Gastrocnemius medialis (tissue), 4 donors: Measurements from ENCODE around the gene SMAD3. TPM values are rescaled to one million over a fixed set of nuclear protein-coding genes. Genes with fewer than 3 reads are reported as not detected.

ENCODE experiments used
- ATAC-seq, 2 donors: fragments of 150-250 bp; one replicate each; pipeline ENCODE4 v1.9.1; 2016
- DNase-seq, 2 donors: peaks; one replicate each; pipeline ENCODE4 v3.0.0-alpha.2; 2019
- H3K27ac ChIP-seq, 4 donors: fragments of 200-600 bp; sonication (generic); 1 replicate in 1 of 4; 2 replicates in 3 of 4; pipeline ENCODE4 v1.5.1; 2016 to 2018; ENCODE audit warnings: mild to moderate bottlenecking in 2 of 4, moderate library complexity in 1 of 4
- H3K27me3 ChIP-seq, 3 donors: fragments of 200-600 bp; sonication (generic) in 2 of 3; 1 replicate in 1 of 3; 2 replicates in 2 of 3; pipeline versions ENCODE4 v1.5.1 to v1.6.0; 2016 to 2019; ENCODE audit warnings: mild to moderate bottlenecking in 1 of 3, moderate library complexity in 1 of 3
- H3K36me3 ChIP-seq, 2 donors: fragments of 200-600 bp; sonication (generic) in 1 of 2; one replicate each; pipeline ENCODE4 v1.5.1; 2017 to 2018
- H3K4me1 ChIP-seq, 2 donors: fragments of 200-600 bp; sonication (generic) in 1 of 2; one replicate each; pipeline ENCODE4 v1.5.1; 2016 to 2017; ENCODE audit warnings: mild to moderate bottlenecking in 2 of 2
- H3K4me3 ChIP-seq, 4 donors: fragments of 200-600 bp; sonication (generic) in 3 of 4; 1 replicate in 1 of 4; 2 replicates in 3 of 4; pipeline ENCODE4 v1.5.1; 2016 to 2019; ENCODE audit warnings: mild to moderate bottlenecking in 2 of 4
- H3K9me3 ChIP-seq, 3 donors: fragments of 200-600 bp; sonication (generic) in 2 of 3; 1 replicate in 1 of 3; 2 replicates in 2 of 3; pipeline ENCODE4 v1.5.1; 2016 to 2019
- POLR2A ChIP-seq, 2 donors: fragments of 450-650 bp; IDR thresholded peaks; one replicate each; pipeline ENCODE4 v1.6.1; 2017; ENCODE audit warnings: antibody characterized with exemption in 2 of 2, mild to moderate bottlenecking in 2 of 2, moderate library complexity in 2 of 2
- in situ Hi-C, 4 donors: fragments of 200-750 bp; cut with MboI; loops; one replicate each; pipeline versions ENCODE4 v1.15.0 to v1.8.0; 2017; ENCODE audit warnings: low sequenced_read_pairs in 4 of 4
- intact Hi-C: fragments of 100-400 bp; cut with DNase I; formaldehyde crosslinking; loops from one replicate; pipeline ENCODE4 v1.15.1; 2023; ENCODE audit warnings: low total_unique reads
- total RNA-seq, 4 donors: library from RNA; depleted of rRNA; stranded (reverse); fragments of >200 nt; gene quantifications; one replicate each; pipeline versions ENCODE4 v1.1.0 to v1.2.3, GENCODE V29; 2016
- TF ChIP-seq, protein P1 (sequence below), 5 experiments: fragments of 450-650 bp in 3 of 5; fragments of 200-600 bp in 2 of 5; sonication (generic) in 2 of 5; IDR thresholded peaks in 4 of 5; conservative IDR thresholded peaks in 1 of 5; 1 replicate in 4 of 5; 2 replicates in 1 of 5; pipeline ENCODE4 v1.5.1; 2016 to 2019; ENCODE audit warnings: antibody characterized with exemption in 5 of 5, mild to moderate bottlenecking in 3 of 5, moderate library complexity in 3 of 5

Gene SMAD3
- total RNA-seq, 4 donors from 2014 or later, result 15.9 to 61.7 (median 26.3) TPM

DNA sequence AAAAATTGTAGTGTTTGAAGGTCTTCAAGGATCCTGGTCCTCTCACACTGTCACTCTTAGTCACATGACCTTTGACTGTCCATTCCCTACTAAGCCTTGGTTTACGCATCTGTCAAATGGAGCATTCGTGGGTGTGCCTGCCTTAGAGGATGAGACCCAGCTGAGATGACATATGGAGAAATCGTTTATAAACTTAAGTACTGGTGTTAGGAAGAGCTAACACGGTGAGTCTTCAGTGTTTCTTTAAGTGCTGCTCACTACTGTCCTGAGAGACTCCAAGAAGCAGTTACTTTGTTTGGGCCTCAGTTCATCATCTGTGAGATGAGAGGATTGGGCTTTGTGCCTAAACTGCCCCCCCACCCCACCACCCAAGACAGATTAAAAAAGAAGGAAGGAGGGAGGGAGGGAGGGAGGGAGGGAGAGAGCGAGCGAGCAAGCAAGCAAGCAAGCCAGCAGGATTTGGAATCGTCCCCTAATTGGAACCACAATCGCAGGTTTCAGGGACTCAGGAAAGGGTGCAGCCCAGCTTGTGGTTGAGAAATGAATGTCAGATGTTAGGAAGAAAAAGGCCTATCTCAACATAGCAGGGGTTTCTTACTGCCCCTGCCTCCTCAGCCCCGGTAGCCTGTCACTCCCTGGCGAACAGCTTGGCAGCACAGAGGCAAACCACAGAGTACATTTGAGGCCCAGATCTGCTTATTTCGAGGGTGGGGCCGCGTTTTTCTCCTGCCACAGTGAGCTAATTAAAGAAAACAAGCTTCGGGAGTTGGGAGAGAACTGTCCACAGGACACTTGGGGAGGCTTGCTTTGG is 32.7 kb downstream of the SMAD3 start:
- Histone ChIP-seq H3K27ac (peak overlapping the region; percentile 53 to 80 (median 69)), H3K4me1 (peaks cover 67 to 76% of the 10 kb centered on the region in 2 donors), H3K36me3 (no peaks in the 10 kb centered on the region), H3K27me3 (no peaks in the 10 kb centered on the region), H3K4me3 (peak overlapping the region in 2 of 4 donors; percentile 15 to 33), H3K9me3 (no peaks in the 10 kb centered on the region)
- in situ Hi-C loops, result no loop called here
- intact Hi-C loops, result no loop called here
- DNase-seq (peak; percentile 59 to 62), ATAC-seq (peak; percentile 69 to 76)
- peak in 1 of 2 donors; percentile 45 for TF ChIP-seq POLR2A (IDR thresholded peaks at IDR 0.05)
- TF ChIP-seq, protein P1, sequence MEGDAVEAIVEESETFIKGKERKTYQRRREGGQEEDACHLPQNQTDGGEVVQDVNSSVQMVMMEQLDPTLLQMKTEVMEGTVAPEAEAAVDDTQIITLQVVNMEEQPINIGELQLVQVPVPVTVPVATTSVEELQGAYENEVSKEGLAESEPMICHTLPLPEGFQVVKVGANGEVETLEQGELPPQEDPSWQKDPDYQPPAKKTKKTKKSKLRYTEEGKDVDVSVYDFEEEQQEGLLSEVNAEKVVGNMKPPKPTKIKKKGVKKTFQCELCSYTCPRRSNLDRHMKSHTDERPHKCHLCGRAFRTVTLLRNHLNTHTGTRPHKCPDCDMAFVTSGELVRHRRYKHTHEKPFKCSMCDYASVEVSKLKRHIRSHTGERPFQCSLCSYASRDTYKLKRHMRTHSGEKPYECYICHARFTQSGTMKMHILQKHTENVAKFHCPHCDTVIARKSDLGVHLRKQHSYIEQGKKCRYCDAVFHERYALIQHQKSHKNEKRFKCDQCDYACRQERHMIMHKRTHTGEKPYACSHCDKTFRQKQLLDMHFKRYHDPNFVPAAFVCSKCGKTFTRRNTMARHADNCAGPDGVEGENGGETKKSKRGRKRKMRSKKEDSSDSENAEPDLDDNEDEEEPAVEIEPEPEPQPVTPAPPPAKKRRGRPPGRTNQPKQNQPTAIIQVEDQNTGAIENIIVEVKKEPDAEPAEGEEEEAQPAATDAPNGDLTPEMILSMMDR (IDR thresholded peaks at IDR 0.05 in 4 of 5, conservative IDR thresholded peaks at IDR 0.05 in 1 of 5), result no peak

DNA sequence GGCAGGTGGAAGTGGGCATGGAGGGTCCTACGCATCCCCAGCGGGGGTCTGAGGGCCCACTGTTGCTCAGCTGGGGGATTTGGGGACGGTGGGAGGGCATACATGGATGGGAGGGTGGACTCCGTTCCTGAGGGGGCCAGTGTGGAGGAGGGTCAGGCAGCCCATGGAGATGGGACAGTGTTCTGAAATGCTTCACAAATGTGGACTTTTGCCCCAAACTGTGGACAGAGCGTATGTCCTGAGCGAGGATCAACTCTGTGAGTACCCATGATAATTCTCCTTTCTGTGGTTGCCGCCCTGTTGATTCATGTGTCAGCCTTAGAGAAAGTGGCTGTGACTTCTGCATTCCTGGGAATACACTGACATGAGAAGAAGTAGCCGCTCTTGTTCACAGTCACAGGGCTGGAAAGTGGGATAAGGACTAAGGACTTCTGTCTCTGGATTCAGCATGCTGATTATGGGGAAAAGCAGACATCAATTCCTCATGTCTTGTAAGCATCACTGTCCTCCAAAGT is 33.4 kb downstream of the SMAD3 start:
- peak overlapping the region in 2 of 4 donors; percentile 15 to 33 for H3K4me3 ChIP-seq
- no peaks in the 10 kb centered on the region for H3K36me3 ChIP-seq
- peak overlapping the region; percentile 53 to 80 (median 69) for H3K27ac ChIP-seq
- H3K9me3 ChIP-seq, result no peaks in the 10 kb centered on the region
- in situ Hi-C loops, result no loop called here
- DNase-seq (no peak), ATAC-seq (peak; percentile 10 to 15)
- H3K27me3 ChIP-seq, result no peaks in the 10 kb centered on the region
- TF ChIP-seq, protein P1 (IDR thresholded peaks at IDR 0.05 in 4 of 5, conservative IDR thresholded peaks at IDR 0.05 in 1 of 5), result no peak
- TF ChIP-seq POLR2A (IDR thresholded peaks at IDR 0.05), result no peak
- H3K4me1 ChIP-seq, result peaks cover 69 to 76% of the 10 kb centered on the region in 2 donors
- intact Hi-C loops, result no loop called here

DNA sequence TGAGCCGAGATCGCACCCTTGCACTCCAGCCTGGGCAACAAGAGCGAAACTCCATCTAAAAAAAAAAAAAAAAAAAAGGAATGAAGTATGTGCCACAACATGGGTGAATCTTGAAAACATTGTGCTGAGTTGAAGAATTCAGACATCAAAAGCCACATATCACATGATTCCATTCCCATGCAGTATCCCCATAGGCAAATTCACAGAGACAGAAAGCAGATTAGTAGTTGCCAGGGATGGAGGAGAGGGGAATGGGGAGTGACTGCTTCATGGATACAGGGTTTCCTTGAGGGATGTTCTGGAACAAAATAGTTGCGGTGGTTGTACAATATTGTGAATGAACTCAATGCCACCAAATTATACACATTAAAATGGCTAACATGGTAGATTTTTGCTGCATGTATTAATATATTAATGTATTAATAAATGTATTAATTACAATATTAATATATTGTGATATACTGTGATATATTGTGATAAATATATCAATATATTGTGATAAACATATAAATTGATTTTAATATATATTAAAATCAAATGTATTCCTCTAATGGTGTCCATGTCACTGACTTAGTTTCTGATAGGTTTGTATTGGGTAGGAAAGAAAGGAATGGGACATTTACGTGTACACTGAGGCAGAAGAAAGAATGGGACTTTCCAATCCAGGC is 34.9 kb downstream of the SMAD3 start:
- Histone ChIP-seq H3K9me3 (no peaks in the 10 kb centered on the region), H3K27me3 (no peaks in the 10 kb centered on the region), H3K4me1 (peaks cover 79 to 84% of the 10 kb centered on the region in 2 donors), H3K36me3 (no peaks in the 10 kb centered on the region), H3K27ac (peak overlapping the region in 3 of 4 donors; percentile 14 to 48 (median 42)), H3K4me3 (no peak overlapping the region)
- intact Hi-C loops (no loop called here), in situ Hi-C loops (no loop called here)
- ATAC-seq (no peak), DNase-seq (no peak)
- TF ChIP-seq, protein P1 (IDR thresholded peaks at IDR 0.05 in 4 of 5, conservative IDR thresholded peaks at IDR 0.05 in 1 of 5), result no peak
- no peak for TF ChIP-seq POLR2A (IDR thresholded peaks at IDR 0.05)

DNA sequence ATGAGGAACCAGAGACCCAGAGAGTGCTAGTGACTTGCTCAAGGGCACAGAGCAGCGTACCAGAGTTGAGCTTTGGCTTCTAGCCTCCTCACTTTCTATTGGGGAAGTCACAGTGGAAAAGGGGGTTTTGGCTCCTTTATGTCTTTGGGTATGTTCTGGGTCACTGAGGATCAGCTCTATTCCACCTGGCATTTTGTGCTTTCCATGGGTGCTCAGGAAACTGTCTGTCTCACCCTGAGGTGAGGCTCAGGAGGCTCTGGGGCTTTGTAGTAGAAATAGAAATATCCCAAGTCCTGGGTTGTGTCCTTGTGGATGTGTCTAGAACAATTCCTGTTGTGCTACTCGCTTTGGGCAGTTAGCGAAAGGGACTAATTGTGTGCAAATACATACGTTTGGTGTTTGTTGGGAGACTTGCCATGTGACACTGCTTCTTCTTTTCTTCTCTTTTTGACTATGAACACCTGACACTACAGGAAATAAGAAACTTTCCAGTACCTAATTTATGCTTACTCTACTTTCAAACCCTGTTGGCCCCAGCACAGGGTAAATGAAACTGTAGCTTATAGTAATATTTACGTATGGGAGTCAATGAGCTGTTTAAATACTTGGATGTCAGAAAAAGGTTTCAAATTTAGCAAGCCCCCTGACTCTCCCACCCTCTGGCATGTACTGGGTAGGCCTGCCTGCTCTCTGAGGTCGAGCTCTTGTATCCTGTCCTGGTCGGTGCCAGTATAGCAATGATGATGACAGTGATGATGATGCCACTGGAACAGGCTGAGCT is 35.6 kb downstream of the SMAD3 start:
- ATAC-seq (no peak), DNase-seq (no peak)
- Histone ChIP-seq H3K27me3 (no peaks in the 10 kb centered on the region), H3K4me3 (no peak overlapping the region), H3K27ac (peak overlapping the region; percentile 8 to 48 (median 28)), H3K4me1 (peaks cover 85 to 92% of the 10 kb centered on the region in 2 donors), H3K36me3 (no peaks in the 10 kb centered on the region), H3K9me3 (no peaks in the 10 kb centered on the region)
- TF ChIP-seq POLR2A (IDR thresholded peaks at IDR 0.05), result no peak
- TF ChIP-seq, protein P1 (IDR thresholded peaks at IDR 0.05 in 4 of 5, conservative IDR thresholded peaks at IDR 0.05 in 1 of 5), result no peak
- in situ Hi-C loops, result no loop called here
- intact Hi-C loops, result no loop called here
